ENCODE measurements around the gene PKNOX1. TPM values are rescaled to one million over a fixed set of nuclear protein-coding genes. Genes with fewer than 3 reads are reported as not detected.
"Not testable (repeated sequence)": the region's sequence is repeated elsewhere in the genome, so short reads cannot be mapped to it uniquely, and the experiment has no call there.

Gene PKNOX1
- total RNA-seq, 1 donor from 2014 or later = 11.2 TPM

- H3K27me3 ChIP-seq; H3K27ac ChIP-seq; H3K4me1 ChIP-seq; intact Hi-C loops (cut with DNase I); DNase-seq (ENCODE audit: low spot score in 2 of 2); H3K9me3 ChIP-seq; H3K36me3 ChIP-seq; H3K4me3 ChIP-seq: not testable (repeated sequence)
Observed at GRCh38 chr21:43076023-43076637, 101.8 kb downstream of the PKNOX1 start.

GRCh38 chr21:43076643-43077042 lies 102.3 kb downstream of the PKNOX1 start:
- H3K4me1 ChIP-seq; DNase-seq (ENCODE audit: low spot score in 2 of 2); H3K9me3 ChIP-seq; H3K27me3 ChIP-seq; H3K4me3 ChIP-seq; H3K36me3 ChIP-seq; H3K27ac ChIP-seq; intact Hi-C loops (cut with DNase I): not testable (repeated sequence)

GRCh38 chr21:43082587-43083300 lies 108.4 kb downstream of the PKNOX1 start:
- H3K36me3 ChIP-seq; intact Hi-C loops (cut with DNase I); H3K4me3 ChIP-seq; H3K27ac ChIP-seq; H3K4me1 ChIP-seq; H3K9me3 ChIP-seq; DNase-seq (ENCODE audit: low spot score in 2 of 2); H3K27me3 ChIP-seq: not testable (repeated sequence)

Other genes with a start within 250 kb of the PKNOX1 start
- 51.9 TPM for gene WDR4, start 95.0 kb upstream of the PKNOX1 start, total RNA-seq
- 60.7 TPM for gene NDUFV3, start 81.3 kb upstream of the PKNOX1 start, total RNA-seq
- not detected for gene ERVH48-1, start 48.9 kb upstream of the PKNOX1 start, total RNA-seq
- 29.5 TPM for gene CBS, start 101.3 kb downstream of the PKNOX1 start, total RNA-seq
- gene U2AF1, start 133.0 kb downstream of the PKNOX1 start, total RNA-seq = 12.9 TPM
- gene CRYAA, start 194.4 kb downstream of the PKNOX1 start, total RNA-seq = not detected

Measured in ascending aorta (tissue), 2 donors.